Cardiac fibroblast (primary cell): ENCODE results near the gene THBS2.

Experiments
- DNase-seq, 2 donors: peaks; one replicate each; pipeline versions ENCODE4 v3.0.0 to v3.0.0-alpha.2; 2010; ENCODE audit warnings: low read depth in 2 of 2
- H3K4me3 ChIP-seq, 2 donors: replicated peaks in 1 of 2; 1 replicate in 1 of 2; 2 replicates in 1 of 2; pipeline ENCODE4 v1.5.1; 2011; ENCODE audit warnings: low read depth in 2 of 2, low read length in 2 of 2, mild to moderate bottlenecking in 2 of 2, moderate library complexity in 1 of 2
- TF ChIP-seq, protein P1 (sequence below): IDR thresholded peaks from one replicate; pipeline ENCODE4 v1.5.1; 2011; ENCODE audit warnings: low read depth, mild to moderate bottlenecking, low read length, inconsistent platforms

The THBS2 gene

DNA sequence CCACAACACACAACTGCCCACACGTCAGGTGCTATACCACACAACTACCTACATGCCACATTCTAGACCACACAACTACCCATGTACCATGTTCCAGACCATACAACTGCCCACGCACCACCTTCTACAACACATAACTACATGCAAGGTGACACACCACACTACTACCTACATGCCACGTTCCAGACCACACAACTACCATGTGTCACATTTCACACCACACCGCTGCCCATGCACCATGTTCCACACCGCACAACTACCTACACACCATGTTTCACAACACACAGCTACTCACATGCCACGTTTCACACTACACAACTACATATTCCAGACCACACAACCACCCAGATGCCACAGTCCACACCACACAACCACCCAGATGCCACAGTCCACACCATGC, 19.8 kb downstream of the THBS2 start:
- TF ChIP-seq, protein P1, sequence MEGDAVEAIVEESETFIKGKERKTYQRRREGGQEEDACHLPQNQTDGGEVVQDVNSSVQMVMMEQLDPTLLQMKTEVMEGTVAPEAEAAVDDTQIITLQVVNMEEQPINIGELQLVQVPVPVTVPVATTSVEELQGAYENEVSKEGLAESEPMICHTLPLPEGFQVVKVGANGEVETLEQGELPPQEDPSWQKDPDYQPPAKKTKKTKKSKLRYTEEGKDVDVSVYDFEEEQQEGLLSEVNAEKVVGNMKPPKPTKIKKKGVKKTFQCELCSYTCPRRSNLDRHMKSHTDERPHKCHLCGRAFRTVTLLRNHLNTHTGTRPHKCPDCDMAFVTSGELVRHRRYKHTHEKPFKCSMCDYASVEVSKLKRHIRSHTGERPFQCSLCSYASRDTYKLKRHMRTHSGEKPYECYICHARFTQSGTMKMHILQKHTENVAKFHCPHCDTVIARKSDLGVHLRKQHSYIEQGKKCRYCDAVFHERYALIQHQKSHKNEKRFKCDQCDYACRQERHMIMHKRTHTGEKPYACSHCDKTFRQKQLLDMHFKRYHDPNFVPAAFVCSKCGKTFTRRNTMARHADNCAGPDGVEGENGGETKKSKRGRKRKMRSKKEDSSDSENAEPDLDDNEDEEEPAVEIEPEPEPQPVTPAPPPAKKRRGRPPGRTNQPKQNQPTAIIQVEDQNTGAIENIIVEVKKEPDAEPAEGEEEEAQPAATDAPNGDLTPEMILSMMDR = no peak
- DNase-seq = no peak
- no peak overlapping the region for H3K4me3 ChIP-seq

DNA sequence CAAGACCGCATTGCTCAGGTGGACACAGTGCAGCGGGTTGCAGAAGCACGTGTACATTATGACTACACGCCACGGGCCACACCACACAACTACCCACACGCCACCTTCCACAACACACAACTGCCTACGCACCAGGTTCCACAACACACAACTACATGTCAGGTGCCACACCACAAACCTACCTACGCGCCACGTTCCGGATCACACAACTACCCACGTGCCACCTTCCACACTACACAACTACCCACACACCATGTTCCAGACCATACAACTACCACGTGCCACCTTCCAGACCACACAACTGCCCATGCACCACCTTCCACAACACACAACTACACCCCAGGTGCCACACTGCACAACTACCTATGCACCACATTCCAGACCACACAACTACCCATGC, 20.5 kb downstream of the THBS2 start:
- no peak overlapping the region for H3K4me3 ChIP-seq
- TF ChIP-seq, protein P1 = no peak
- DNase-seq = no peak

DNA sequence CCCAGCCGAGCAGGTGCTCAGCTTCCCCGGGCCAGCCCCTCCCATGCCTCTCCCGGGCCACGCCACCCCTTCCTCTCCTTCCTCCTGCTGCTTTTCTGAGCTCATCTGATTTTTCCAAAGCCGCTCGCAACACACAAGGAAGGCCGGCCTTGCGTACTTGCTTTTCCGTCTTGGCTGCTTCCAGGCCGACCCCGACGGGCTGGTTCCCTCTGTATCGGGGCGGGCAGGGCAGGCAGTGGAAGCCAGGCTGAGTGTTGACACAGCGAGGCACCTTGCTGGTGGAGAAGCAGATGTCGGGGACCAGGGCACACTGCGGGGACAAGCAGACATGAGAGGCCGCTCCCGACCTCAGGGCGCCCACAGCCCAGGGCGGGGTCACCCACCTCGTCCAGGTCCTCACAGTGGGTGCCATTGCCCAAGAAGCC, 21.1 kb downstream of the THBS2 start:
- TF ChIP-seq, protein P1 = no peak
- no peak overlapping the region for H3K4me3 ChIP-seq

DNA sequence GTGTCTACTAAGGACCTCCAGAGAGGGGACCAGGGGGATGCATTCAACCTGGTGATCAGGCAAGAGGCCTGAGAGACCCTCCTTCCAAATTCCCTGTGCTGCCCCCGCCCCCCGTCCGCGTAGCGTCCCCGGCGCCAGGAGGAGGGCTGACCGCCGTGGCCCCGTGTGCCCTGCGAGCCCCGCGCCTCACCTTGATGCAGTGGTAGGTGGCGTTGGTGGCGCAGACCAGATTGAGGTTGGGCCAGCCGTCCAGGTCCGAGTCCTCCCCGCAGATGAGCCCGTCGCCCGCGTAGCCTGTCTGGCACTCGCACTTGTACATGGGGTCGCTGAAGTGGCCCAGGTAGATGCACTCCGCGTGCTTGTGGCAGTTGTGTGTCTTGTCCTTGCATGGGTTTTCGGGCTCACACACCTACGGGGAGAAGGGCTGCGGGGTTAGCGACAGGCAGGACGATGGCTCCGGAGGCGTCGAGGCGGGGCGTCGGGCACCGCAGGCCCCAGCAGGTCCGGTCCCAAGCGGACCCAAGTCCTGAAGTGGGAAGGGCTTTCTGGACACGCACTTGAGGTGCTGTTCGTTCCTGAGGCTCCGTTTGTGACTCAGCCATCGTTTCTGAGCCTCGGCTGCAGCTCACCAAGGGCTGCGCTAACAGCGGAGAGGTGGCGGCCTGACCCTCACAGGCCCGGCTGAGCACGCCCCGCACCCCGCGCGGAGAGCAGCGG, 21.7 kb downstream of the THBS2 start:
- H3K4me3 ChIP-seq = no peak overlapping the region
- no peak for DNase-seq
- TF ChIP-seq, protein P1 = no peak

More for the DNA sequence above, 21.1 kb downstream of the THBS2 start:
- DNase-seq = no peak

DNA sequence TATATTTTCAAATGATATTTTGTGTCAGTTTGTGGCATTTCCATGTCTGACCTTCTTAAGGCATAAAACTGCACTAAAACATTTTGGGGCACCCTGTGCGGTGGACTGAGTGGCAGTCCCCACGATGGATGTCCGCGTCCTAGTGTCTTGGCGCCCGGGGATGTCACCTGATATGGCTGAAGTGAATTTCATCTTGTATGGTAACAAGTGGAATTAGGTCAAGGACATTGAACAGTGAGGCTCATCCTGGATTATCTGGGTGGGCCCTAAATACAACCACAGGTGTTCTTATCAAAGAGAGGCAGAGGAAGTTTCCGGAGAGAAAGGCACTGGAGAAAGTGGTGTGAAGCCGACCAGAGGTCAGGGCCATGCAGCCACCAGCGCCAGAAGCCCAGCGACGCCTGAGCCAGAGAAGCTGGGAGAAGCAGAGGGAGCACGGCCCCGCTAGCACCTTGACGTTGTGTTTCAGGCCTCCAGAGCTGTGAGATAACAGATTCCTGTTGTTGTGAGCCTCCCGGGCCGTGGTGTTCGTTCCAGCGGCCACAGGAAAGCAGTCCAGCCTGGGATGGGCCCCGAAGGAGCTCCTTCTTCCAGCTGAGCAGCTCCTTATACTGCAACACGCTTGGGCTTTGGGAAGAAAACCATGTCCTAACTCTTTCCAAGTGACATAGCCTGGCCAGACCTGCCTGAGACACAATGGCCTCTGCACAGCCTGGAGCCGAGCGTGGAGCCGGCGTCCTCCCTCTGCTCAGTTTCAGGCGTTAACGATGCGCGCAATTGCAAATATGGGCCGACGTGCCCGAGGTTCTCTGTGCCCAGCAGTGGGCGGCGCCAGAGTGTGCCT, 22.5 kb downstream of the THBS2 start:
- TF ChIP-seq, protein P1 = no peak
- no peak overlapping the region for H3K4me3 ChIP-seq
- DNase-seq = no peak

DNA sequence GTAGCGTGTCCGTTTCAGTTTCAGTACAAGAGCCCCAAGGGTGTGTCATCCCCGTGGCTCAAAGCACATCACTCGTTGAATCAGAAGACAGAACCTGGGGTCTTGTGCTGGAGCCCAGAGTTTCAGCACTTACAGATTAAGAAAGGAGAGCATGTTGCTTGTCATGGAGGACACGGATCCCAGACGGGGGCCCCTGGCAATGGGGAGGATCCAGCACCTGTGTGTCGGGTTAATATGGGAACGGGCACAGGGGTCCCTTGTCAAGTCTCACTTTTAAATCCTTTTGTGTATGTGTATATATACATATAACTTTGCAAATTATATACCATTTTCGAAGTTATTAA, 23.4 kb downstream of the THBS2 start:
- no peak overlapping the region for H3K4me3 ChIP-seq
- TF ChIP-seq, protein P1 = no peak
- DNase-seq = no peak
